Measurements from ENCODE around the gene PI4KB. TPM values are rescaled to one million over a fixed set of nuclear protein-coding genes. Genes with fewer than 3 reads are reported as not detected.

Gene PI4KB
- total and polyA plus RNA-seq, 4 donors, result 14.2 to 27.1 (median 19.2) TPM

DNA sequence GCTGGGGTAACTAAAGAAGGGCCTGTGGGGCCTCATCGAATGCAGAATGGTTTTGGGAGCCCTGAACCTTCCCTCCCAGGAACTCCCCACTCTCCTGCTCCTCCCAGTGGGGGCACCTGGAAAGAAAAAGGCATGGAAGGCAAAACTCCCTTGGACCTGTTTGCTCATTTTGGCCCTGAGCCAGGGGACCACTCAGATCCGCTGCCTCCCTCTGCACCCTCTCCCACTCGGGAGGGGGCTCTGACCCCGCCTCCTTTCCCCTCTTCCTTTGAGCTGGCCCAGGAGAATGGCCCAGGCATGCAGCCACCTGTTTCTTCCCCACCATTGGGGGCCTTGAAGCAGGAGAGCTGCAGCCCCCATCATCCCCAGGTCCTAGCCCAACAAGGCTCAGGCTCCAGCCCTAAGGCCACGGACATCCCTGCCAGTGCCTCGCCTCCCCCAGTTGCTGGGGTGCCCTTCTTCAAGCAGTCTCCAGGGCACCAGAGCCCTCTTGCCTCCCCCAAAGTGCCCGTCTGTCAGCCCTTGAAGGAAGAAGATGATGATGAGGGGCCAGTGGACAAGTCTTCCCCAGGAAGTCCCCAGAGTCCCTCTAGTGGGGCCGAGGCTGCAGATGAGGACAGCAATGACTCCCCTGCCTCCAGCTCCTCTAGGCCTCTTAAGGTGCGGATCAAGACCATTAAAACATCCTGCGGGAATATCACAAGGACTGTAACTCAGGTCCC, 40.4 kb downstream of the PI4KB start:
- DNase-seq (ENCODE audit: low spot score), result no peak
- TF ChIP-seq HNF4G (IDR thresholded peaks at IDR 0.05) (no peak), RXRA (IDR thresholded peaks at IDR 0.05) (no peak), FOXA1 (IDR thresholded peaks at IDR 0.05) (no peak)
- TF ChIP-seq, protein P1, sequence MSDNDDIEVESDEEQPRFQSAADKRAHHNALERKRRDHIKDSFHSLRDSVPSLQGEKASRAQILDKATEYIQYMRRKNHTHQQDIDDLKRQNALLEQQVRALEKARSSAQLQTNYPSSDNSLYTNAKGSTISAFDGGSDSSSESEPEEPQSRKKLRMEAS (IDR thresholded peaks at IDR 0.05), result no peak
- Histone ChIP-seq H3K9me3 (ENCODE audit: control insufficient read depth in 4 of 4, low read length in 3 of 4) (no peaks in the 10 kb centered on the region), H3K27ac (ENCODE audit: low read depth in 1 of 2, low read length in 2 of 2) (no peak overlapping the region), H3K4me1 (ENCODE audit: control insufficient read depth in 4 of 4, insufficient read depth in 4 of 4, low read length in 3 of 4) (peaks cover 0 to 12% (median 4%) of the 10 kb centered on the region in 4 donors), H3K36me3 (ENCODE audit: control insufficient read depth in 4 of 4, insufficient read depth in 3 of 4, low read depth in 1 of 4, low read length in 3 of 4) (peaks cover 18 to 52% (median 28%) of the 10 kb centered on the region in 4 donors), H3K27me3 (ENCODE audit: control insufficient read depth in 4 of 4, insufficient read depth in 4 of 4, low read length in 3 of 4) (no peaks in the 10 kb centered on the region), H3K4me3 (ENCODE audit: low read depth in 1 of 3, low read length in 3 of 3) (no peak overlapping the region), H3K9ac (ENCODE audit: low read depth in 1 of 2, low read length in 2 of 2) (no peak overlapping the region)
- WGBS, result 88% methylated on average over 10 of the region's 10 CpGs

DNA sequence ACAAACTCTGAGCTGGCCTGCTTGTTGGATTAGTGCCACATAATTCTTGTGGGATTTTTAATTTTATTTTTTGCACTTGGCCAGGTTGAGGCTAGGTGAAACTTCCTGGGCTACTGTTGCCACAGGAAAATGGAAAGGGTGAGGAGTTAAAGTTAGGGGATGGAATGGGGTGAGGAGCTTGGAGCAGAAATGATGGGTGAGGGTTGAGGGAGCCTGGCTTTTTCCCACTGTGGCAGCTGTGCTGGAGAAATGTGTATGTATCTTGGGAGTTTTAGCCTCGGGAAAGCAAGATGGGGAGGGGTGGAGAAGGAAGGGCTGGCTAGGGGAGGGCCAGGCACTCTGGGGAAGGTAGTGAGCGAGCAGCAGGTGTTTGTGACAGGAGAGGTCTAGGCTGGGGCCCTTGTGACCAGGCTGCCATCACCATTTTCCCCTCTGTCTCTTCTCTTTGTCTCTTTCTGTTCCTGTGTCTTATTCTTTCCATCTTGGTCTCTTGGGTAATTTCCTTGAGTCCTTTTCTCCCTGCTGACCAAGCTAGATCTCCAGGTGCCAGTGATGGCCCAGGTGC, 43.1 kb downstream of the PI4KB start:
- H3K9me3 ChIP-seq (ENCODE audit: control insufficient read depth in 4 of 4, low read length in 3 of 4), result no peaks in the 10 kb centered on the region
- DNase-seq (ENCODE audit: low spot score), result no peak
- H3K36me3 ChIP-seq (ENCODE audit: control insufficient read depth in 4 of 4, insufficient read depth in 3 of 4, low read depth in 1 of 4, low read length in 3 of 4), result peaks cover 8 to 31% (median 18%) of the 10 kb centered on the region in 4 donors
- no peak overlapping the region for H3K9ac ChIP-seq (ENCODE audit: low read depth in 1 of 2, low read length in 2 of 2)
- peaks cover 3 to 16% (median 6%) of the 10 kb centered on the region in 4 donors for H3K4me1 ChIP-seq (ENCODE audit: control insufficient read depth in 4 of 4, insufficient read depth in 4 of 4, low read length in 3 of 4)
- H3K27me3 ChIP-seq (ENCODE audit: control insufficient read depth in 4 of 4, insufficient read depth in 4 of 4, low read length in 3 of 4), result no peaks in the 10 kb centered on the region
- TF ChIP-seq, protein P2, sequence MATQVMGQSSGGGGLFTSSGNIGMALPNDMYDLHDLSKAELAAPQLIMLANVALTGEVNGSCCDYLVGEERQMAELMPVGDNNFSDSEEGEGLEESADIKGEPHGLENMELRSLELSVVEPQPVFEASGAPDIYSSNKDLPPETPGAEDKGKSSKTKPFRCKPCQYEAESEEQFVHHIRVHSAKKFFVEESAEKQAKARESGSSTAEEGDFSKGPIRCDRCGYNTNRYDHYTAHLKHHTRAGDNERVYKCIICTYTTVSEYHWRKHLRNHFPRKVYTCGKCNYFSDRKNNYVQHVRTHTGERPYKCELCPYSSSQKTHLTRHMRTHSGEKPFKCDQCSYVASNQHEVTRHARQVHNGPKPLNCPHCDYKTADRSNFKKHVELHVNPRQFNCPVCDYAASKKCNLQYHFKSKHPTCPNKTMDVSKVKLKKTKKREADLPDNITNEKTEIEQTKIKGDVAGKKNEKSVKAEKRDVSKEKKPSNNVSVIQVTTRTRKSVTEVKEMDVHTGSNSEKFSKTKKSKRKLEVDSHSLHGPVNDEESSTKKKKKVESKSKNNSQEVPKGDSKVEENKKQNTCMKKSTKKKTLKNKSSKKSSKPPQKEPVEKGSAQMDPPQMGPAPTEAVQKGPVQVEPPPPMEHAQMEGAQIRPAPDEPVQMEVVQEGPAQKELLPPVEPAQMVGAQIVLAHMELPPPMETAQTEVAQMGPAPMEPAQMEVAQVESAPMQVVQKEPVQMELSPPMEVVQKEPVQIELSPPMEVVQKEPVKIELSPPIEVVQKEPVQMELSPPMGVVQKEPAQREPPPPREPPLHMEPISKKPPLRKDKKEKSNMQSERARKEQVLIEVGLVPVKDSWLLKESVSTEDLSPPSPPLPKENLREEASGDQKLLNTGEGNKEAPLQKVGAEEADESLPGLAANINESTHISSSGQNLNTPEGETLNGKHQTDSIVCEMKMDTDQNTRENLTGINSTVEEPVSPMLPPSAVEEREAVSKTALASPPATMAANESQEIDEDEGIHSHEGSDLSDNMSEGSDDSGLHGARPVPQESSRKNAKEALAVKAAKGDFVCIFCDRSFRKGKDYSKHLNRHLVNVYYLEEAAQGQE (IDR thresholded peaks at IDR 0.05), result no peak
- TF ChIP-seq FOXA2 (IDR thresholded peaks at IDR 0.05) (no peak), SP1 (IDR thresholded peaks at IDR 0.05) (no peak), HNF4A (conservative IDR thresholded peaks at IDR 0.05) (no peak), RAD21 (IDR thresholded peaks at IDR 0.05) (no peak), FOXA1 (IDR thresholded peaks at IDR 0.05) (no peak), YY1 (IDR thresholded peaks at IDR 0.05) (no peak)
- TF ChIP-seq, protein P3, sequence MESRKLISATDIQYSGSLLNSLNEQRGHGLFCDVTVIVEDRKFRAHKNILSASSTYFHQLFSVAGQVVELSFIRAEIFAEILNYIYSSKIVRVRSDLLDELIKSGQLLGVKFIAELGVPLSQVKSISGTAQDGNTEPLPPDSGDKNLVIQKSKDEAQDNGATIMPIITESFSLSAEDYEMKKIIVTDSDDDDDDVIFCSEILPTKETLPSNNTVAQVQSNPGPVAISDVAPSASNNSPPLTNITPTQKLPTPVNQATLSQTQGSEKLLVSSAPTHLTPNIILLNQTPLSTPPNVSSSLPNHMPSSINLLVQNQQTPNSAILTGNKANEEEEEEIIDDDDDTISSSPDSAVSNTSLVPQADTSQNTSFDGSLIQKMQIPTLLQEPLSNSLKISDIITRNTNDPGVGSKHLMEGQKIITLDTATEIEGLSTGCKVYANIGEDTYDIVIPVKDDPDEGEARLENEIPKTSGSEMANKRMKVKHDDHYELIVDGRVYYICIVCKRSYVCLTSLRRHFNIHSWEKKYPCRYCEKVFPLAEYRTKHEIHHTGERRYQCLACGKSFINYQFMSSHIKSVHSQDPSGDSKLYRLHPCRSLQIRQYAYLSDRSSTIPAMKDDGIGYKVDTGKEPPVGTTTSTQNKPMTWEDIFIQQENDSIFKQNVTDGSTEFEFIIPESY (IDR thresholded peaks at IDR 0.05), result no peak
- TF ChIP-seq, protein P4, sequence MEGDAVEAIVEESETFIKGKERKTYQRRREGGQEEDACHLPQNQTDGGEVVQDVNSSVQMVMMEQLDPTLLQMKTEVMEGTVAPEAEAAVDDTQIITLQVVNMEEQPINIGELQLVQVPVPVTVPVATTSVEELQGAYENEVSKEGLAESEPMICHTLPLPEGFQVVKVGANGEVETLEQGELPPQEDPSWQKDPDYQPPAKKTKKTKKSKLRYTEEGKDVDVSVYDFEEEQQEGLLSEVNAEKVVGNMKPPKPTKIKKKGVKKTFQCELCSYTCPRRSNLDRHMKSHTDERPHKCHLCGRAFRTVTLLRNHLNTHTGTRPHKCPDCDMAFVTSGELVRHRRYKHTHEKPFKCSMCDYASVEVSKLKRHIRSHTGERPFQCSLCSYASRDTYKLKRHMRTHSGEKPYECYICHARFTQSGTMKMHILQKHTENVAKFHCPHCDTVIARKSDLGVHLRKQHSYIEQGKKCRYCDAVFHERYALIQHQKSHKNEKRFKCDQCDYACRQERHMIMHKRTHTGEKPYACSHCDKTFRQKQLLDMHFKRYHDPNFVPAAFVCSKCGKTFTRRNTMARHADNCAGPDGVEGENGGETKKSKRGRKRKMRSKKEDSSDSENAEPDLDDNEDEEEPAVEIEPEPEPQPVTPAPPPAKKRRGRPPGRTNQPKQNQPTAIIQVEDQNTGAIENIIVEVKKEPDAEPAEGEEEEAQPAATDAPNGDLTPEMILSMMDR (IDR thresholded peaks at IDR 0.05; ENCODE audit: low read depth, low read length, missing input control), result no peak
- WGBS, result 83% methylated on average over 2 of the region's 2 CpGs
- peak overlapping the region in 1 of 2 donors; percentile 99 for H3K27ac ChIP-seq (ENCODE audit: low read depth in 1 of 2, low read length in 2 of 2)
- H3K4me3 ChIP-seq (ENCODE audit: low read depth in 1 of 3, low read length in 3 of 3), result no peak overlapping the region
